ENCODE measurements around the gene SCGB1D4.

- no peak for TF ChIP-seq CTCF (IDR thresholded peaks at IDR 0.05; ENCODE audit: insufficient read depth, low read depth, low read length)
- TF ChIP-seq EZH2 (IDR thresholded peaks at IDR 0.05; ENCODE audit: insufficient read depth, low read length), result no peak
Observed at GRCh38 chr11:62298975-62299374, at the start of gene SCGB1D4.
